ENCODE data around the gene TBC1D21. TPM values are rescaled to one million over a fixed set of nuclear protein-coding genes. Genes with fewer than 3 reads are reported as not detected.

Gene TBC1D21
- total and polyA plus RNA-seq, 10 of the 15 experiments (the other 5 are each of a cell fraction or from before 2014, with no cell fraction given) = not detected

GRCh38 chr15:73930371-73930770, 57.0 kb downstream of the TBC1D21 start (continued):
- TF ChIP-seq EZH2 (IDR thresholded peaks at IDR 0.05; ENCODE audit: borderline replicate concordance, control insufficient read depth, low read depth, low read length) (no peak), ZNF622 (IDR thresholded peaks at IDR 0.05) (no peak), EP300 (IDR thresholded peaks at IDR 0.05; ENCODE audit: borderline replicate concordance in 1 of 2, control insufficient read depth in 1 of 2, low read depth in 2 of 2, low read length in 2 of 2) (no peak), NFYB (IDR thresholded peaks at IDR 0.05; ENCODE audit: insufficient read depth, low read depth, low read length) (no peak), CBFB (IDR thresholded peaks at IDR 0.05; ENCODE audit: low read depth) (no peak), NRF1 (conservative IDR thresholded peaks at IDR 0.05; ENCODE audit: low read depth, low read length) (no peak), ZNF24 (IDR thresholded peaks at IDR 0.05) (no peak), BCL11A (IDR thresholded peaks at IDR 0.05; ENCODE audit: low read depth, low read length) (no peak)
- TF ChIP-seq, protein P1, sequence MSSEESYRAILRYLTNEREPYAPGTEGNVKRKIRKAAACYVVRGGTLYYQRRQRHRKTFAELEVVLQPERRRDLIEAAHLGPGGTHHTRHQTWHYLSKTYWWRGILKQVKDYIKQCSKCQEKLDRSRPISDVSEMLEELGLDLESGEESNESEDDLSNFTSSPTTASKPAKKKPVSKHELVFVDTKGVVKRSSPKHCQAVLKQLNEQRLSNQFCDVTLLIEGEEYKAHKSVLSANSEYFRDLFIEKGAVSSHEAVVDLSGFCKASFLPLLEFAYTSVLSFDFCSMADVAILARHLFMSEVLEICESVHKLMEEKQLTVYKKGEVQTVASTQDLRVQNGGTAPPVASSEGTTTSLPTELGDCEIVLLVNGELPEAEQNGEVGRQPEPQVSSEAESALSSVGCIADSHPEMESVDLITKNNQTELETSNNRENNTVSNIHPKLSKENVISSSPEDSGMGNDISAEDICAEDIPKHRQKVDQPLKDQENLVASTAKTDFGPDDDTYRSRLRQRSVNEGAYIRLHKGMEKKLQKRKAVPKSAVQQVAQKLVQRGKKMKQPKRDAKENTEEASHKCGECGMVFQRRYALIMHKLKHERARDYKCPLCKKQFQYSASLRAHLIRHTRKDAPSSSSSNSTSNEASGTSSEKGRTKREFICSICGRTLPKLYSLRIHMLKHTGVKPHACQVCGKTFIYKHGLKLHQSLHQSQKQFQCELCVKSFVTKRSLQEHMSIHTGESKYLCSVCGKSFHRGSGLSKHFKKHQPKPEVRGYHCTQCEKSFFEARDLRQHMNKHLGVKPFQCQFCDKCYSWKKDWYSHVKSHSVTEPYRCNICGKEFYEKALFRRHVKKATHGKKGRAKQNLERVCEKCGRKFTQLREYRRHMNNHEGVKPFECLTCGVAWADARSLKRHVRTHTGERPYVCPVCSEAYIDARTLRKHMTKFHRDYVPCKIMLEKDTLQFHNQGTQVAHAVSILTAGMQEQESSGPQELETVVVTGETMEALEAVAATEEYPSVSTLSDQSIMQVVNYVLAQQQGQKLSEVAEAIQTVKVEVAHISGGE (CRISPR knock-in tag; IDR thresholded peaks at IDR 0.05) = no peak

DNA sequence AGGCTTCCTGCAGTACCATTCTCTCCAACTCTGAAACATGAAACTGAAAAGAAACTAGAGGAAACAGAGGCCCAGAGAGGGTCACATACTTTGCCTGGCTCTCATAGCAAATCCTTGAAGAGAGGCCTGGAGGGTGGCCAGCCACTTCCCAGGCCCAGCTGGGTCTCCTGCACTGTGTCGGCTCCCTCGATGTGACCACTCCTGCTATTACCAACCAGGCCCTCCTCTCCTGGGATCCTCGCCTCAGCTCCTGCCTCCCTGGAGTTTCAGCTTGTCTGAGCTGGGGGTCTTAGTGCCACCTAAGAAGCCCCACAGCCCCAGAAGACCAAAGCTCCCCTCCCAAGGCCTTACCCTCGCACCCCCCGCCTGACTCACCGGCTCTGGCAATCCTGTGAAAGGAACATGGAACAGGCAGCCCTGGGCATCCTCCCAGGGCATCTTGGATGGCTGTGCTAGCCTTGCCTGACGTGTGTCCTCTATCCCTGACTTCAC, 57.5 kb downstream of the TBC1D21 start:
- CTCF ChIA-PET = no interaction called here
- DNase-seq (ENCODE audit: low read depth, low spot score) = no peak
- POLR2A ChIA-PET = no interaction called here
- TF ChIP-seq CEBPZ (IDR thresholded peaks at IDR 0.05; ENCODE audit: low read depth, low read length) = no peak
- TF ChIP-seq RB1 (IDR thresholded peaks at IDR 0.05; ENCODE audit: borderline replicate concordance) = no peak
- no peak for TF ChIP-seq MEF2B (IDR thresholded peaks at IDR 0.05; ENCODE audit: partially characterized antibody, poor library complexity, severe bottlenecking)
- TF ChIP-seq NR2F1 (conservative IDR thresholded peaks at IDR 0.05) = no peak
- TF ChIP-seq SUPT20H (IDR thresholded peaks at IDR 0.05; ENCODE audit: borderline replicate concordance, control insufficient read depth, low read depth, low read length) = no peak
- no peak for TF ChIP-seq KLF5 (IDR thresholded peaks at IDR 0.05; ENCODE audit: partially characterized antibody)
- no peak for TF ChIP-seq EED (IDR thresholded peaks at IDR 0.05; ENCODE audit: low read depth)
- no peak for TF ChIP-seq SPI1 (IDR thresholded peaks at IDR 0.05; ENCODE audit: borderline replicate concordance, insufficient read depth, low read depth, low read length)
- no peak for TF ChIP-seq MTA2 (IDR thresholded peaks at IDR 0.05; ENCODE audit: low read depth)

More for the DNA sequence above, 57.5 kb downstream of the TBC1D21 start:
- Histone ChIP-seq H4K20me1 (ENCODE audit: control insufficient read depth, insufficient read depth) (no peaks in the 10 kb centered on the region), H3K9me3 (replicated peaks; ENCODE audit: control insufficient read depth, insufficient read depth, low read length) (no peaks in the 10 kb centered on the region), H3K36me3 (ENCODE audit: control insufficient read depth in 2 of 2, insufficient read depth in 2 of 2, low read length in 1 of 2) (no peaks in the 10 kb centered on the region), H3K4me3 (no peak overlapping the region), H3K4me2 (ENCODE audit: control insufficient read depth, insufficient read depth) (no peak overlapping the region), H2AFZ (ENCODE audit: control insufficient read depth, low read depth, low read length) (no peak overlapping the region), H3K4me1 (ENCODE audit: control insufficient read depth, insufficient read depth, low read length) (no peaks in the 10 kb centered on the region), H3K27me3 (replicated peaks in 1 of 2; ENCODE audit: control insufficient read depth in 2 of 2, insufficient read depth in 2 of 2, low read length in 1 of 2) (peaks cover 11 to 20% of the 10 kb centered on the region in 2 experiments), H3K9ac (ENCODE audit: control insufficient read depth, insufficient read depth, low read length) (no peak overlapping the region), H3K79me2 (ENCODE audit: control insufficient read depth, insufficient read depth, low read length) (no peaks in the 10 kb centered on the region), H3K27ac (ENCODE audit: control insufficient read depth, insufficient read depth) (no peak overlapping the region)
- 17% methylated on average over 7 of the region's 7 CpGs for WGBS (ENCODE audit: insufficient coverage, insufficient replicate concordance, low lambda C conversion rate, missing lambda C conversion rate)
- ATAC-seq = no peak
- intact Hi-C loops (cut with micrococcal nuclease; ENCODE audit: unreplicated experiment) (no loop called here), in situ Hi-C loops (cut with MboI) (no loop called here)
- BruUV-seq (replicated peaks) = no TSS peak
- FAIRE-seq = no peak
- ChIA-PET SMC1A (ENCODE audit: uncharacterized antibody, unreplicated experiment) (no interaction called here), RAD21 (ENCODE audit: unreplicated experiment) (no interaction called here)
